ENCODE data around the gene LMBR1.
"Not testable (repeated sequence)": the region's sequence is repeated elsewhere in the genome, so short reads cannot be mapped to it uniquely, and the experiment has no call there.

LMBR1 gene

GRCh38 chr7:156903232-156903909 is 10.4 kb upstream of the LMBR1 start:
- DNase-seq: no peak

- not testable (repeated sequence) for DNase-seq
These were observed 7.1 kb upstream of the LMBR1 start for GRCh38 chr7:156900093-156900492.

- DNase-seq: no peak
These were observed 6.0 kb upstream of the LMBR1 start for GRCh38 chr7:156898938-156899337.

- DNase-seq: no peak
These were observed 4.7 kb upstream of the LMBR1 start for GRCh38 chr7:156897673-156898072.

- no peak for DNase-seq
These were observed 3.5 kb upstream of the LMBR1 start for GRCh38 chr7:156896388-156897022.

GRCh38 chr7:156895024-156895780 is 2.2 kb upstream of the LMBR1 start:
- DNase-seq: no peak

- DNase-seq: peak; percentile 14
These were observed 742 bp downstream of the LMBR1 start for GRCh38 chr7:156892081-156892800.

- no peak for DNase-seq
These were observed 3.2 kb downstream of the LMBR1 start for GRCh38 chr7:156889746-156890145.

GRCh38 chr7:156889089-156889488 is 3.9 kb downstream of the LMBR1 start:
- DNase-seq: no peak

- no peak for DNase-seq
These were observed 6.8 kb downstream of the LMBR1 start for GRCh38 chr7:156886020-156886795.

- no peak for DNase-seq
These were observed 11.3 kb downstream of the LMBR1 start for GRCh38 chr7:156881679-156882078.

- no peak for DNase-seq
These were observed 17.2 kb downstream of the LMBR1 start for GRCh38 chr7:156875766-156876165.

- DNase-seq: not testable (repeated sequence)
These were observed 24.6 kb downstream of the LMBR1 start for GRCh38 chr7:156868363-156868762.

- no peak for DNase-seq
These were observed 27.5 kb downstream of the LMBR1 start for GRCh38 chr7:156865493-156865892.

GRCh38 chr7:156862022-156862421 is 31.0 kb downstream of the LMBR1 start:
- DNase-seq: not testable (repeated sequence)

GRCh38 chr7:156861212-156861611 is 31.8 kb downstream of the LMBR1 start:
- no peak for DNase-seq

GRCh38 chr7:156860099-156860498 is 32.9 kb downstream of the LMBR1 start:
- not testable (repeated sequence) for DNase-seq

- no peak for DNase-seq
These were observed 34.5 kb downstream of the LMBR1 start for GRCh38 chr7:156858523-156858922.

GRCh38 chr7:156857757-156858156 is 35.2 kb downstream of the LMBR1 start:
- DNase-seq: no peak

GRCh38 chr7:156854654-156855053 is 38.3 kb downstream of the LMBR1 start:
- no peak for DNase-seq

GRCh38 chr7:156848979-156849378 is 44.0 kb downstream of the LMBR1 start:
- DNase-seq: no peak

- no peak for DNase-seq
These were observed 47.4 kb downstream of the LMBR1 start for GRCh38 chr7:156845379-156846101.

All from NCI-H2227 treated with DMSO at 0.1 percent for 48 hours (cell line).